Vagina (tissue), 2 donors: ENCODE results near the gene ZDHHC3. TPM values are rescaled to one million over a fixed set of nuclear protein-coding genes. Genes with fewer than 3 reads are reported as not detected.

Experiments used
- DNase-seq, 2 donors: peaks; one replicate each; pipeline ENCODE4 v3.0.0-alpha.2; 2017; ENCODE audit errors: extremely low spot score in 2 of 2
- H3K27ac ChIP-seq: fragments of 200-600 bp; sonication (generic); one replicate; pipeline ENCODE4 v1.5.1; 2019
- H3K27me3 ChIP-seq: fragments of 200-600 bp; sonication (generic); one replicate; pipeline ENCODE4 v1.5.1; 2019
- H3K36me3 ChIP-seq, 2 donors: fragments of 200-600 bp; sonication (generic); one replicate each; pipeline ENCODE4 v1.5.1; 2017 to 2019
- H3K4me1 ChIP-seq: fragments of 200-600 bp; sonication (generic); one replicate; pipeline ENCODE4 v1.5.1; 2019
- H3K4me3 ChIP-seq, 2 donors: fragments of 200-600 bp; sonication (generic); 1 replicate in 1 of 2; 2 replicates in 1 of 2; pipeline ENCODE4 v1.5.1; 2016 to 2019
- H3K9me3 ChIP-seq: fragments of 200-600 bp; sonication (generic); one replicate; pipeline ENCODE4 v1.5.1; 2019
- POLR2A ChIP-seq, 2 donors: fragments of 450-650 bp; IDR thresholded peaks; one replicate each; pipeline ENCODE4 v1.6.1; 2017; ENCODE audit warnings: antibody characterized with exemption in 2 of 2, mild to moderate bottlenecking in 2 of 2, moderate library complexity in 2 of 2
- POLR2AphosphoS5 ChIP-seq, 2 donors: sonication (generic); formaldehyde crosslinking; IDR thresholded peaks; one replicate each; pipeline ENCODE4 v1.9.0; 2017; ENCODE audit warnings: antibody characterized with exemption in 2 of 2, mild to moderate bottlenecking in 2 of 2, low read depth in 1 of 2; ENCODE audit not compliant: insufficient read depth in 1 of 2
- intact Hi-C: fragments of 100-400 bp; cut with DNase I; formaldehyde crosslinking; loops from one replicate; pipeline ENCODE4 v1.15.1; 2023
- total RNA-seq: library from RNA; depleted of rRNA; stranded (reverse); fragments of >200 nt; gene quantifications from one replicate; pipeline ENCODE4 v1.2.3, GENCODE V29; 2016
- TF ChIP-seq, protein P1 (sequence below), 3 experiments: fragments of 450-650 bp in 2 of 3; fragments of 200-600 bp in 1 of 3; sonication (generic) in 1 of 3; IDR thresholded peaks; one replicate each; pipeline ENCODE4 v1.5.1; 2017 to 2019; ENCODE audit warnings: antibody characterized with exemption in 3 of 3, mild to moderate bottlenecking in 2 of 3, moderate library complexity in 2 of 3

Gene ZDHHC3
- total RNA-seq, 1 donor from 2014 or later, result 83.5 TPM

DNA sequence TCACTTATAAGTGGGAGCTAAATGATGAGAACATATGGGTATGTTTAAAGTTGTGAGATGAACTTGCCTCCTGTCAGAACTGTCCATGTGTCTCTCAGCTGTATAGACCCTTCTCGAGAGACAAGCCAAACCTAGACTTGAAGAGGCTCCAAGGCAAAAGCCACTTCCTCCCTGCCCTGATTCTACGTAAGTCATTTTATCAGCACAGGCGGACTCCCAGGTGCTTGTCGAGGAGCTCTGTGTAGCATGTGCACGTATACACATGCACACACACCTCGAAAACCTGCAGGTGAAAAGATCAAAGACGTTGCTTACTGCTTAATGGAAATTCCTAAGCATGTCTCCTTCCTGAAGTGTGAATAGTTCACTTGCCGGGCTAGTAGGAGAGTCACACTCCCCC lies 44.6 kb upstream of the ZDHHC3 start:
- no peak for DNase-seq
- Histone ChIP-seq H3K27me3 (no peaks in the 10 kb centered on the region), H3K9me3 (no peaks in the 10 kb centered on the region), H3K36me3 (no peaks in the 10 kb centered on the region), H3K4me1 (peaks cover 62% of the 10 kb centered on the region), H3K27ac (no peak overlapping the region), H3K4me3 (no peak overlapping the region)
- TF ChIP-seq POLR2A (IDR thresholded peaks at IDR 0.05) (no peak), POLR2AphosphoS5 (IDR thresholded peaks at IDR 0.05; ENCODE audit: insufficient read depth in 1 of 2, low read depth in 1 of 2) (no peak)
- TF ChIP-seq, protein P1, sequence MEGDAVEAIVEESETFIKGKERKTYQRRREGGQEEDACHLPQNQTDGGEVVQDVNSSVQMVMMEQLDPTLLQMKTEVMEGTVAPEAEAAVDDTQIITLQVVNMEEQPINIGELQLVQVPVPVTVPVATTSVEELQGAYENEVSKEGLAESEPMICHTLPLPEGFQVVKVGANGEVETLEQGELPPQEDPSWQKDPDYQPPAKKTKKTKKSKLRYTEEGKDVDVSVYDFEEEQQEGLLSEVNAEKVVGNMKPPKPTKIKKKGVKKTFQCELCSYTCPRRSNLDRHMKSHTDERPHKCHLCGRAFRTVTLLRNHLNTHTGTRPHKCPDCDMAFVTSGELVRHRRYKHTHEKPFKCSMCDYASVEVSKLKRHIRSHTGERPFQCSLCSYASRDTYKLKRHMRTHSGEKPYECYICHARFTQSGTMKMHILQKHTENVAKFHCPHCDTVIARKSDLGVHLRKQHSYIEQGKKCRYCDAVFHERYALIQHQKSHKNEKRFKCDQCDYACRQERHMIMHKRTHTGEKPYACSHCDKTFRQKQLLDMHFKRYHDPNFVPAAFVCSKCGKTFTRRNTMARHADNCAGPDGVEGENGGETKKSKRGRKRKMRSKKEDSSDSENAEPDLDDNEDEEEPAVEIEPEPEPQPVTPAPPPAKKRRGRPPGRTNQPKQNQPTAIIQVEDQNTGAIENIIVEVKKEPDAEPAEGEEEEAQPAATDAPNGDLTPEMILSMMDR (IDR thresholded peaks at IDR 0.05), result no peak
- intact Hi-C loops, result no loop called here

DNA sequence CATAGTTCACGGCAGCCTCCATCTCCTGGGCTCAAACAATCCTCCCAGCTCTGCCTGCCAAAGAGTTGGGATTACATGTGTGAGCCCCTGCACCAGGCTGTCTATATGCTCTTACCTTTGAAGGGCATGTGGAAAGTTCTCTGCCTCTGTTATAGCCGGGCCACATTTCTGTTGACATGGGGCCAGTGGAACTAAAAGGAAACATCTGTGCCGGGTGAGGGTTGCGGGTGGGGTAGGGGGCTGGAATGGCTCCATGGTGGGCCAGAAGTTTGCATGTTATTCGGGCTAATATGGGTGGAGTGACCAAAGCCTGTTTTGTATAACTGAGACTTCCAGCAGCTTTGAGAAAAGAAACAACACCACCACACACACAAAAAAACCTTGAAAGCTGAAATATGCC lies 41.8 kb upstream of the ZDHHC3 start:
- Histone ChIP-seq H3K36me3 (peaks cover 0 to 4% of the 10 kb centered on the region in 2 donors), H3K4me1 (peaks cover 64% of the 10 kb centered on the region), H3K4me3 (no peak overlapping the region), H3K27me3 (no peaks in the 10 kb centered on the region), H3K27ac (peak overlapping the region; percentile 69), H3K9me3 (no peaks in the 10 kb centered on the region)
- intact Hi-C loops, result no loop called here
- DNase-seq, result no peak
- TF ChIP-seq, protein P1 (IDR thresholded peaks at IDR 0.05), result no peak
- TF ChIP-seq POLR2AphosphoS5 (IDR thresholded peaks at IDR 0.05; ENCODE audit: insufficient read depth in 1 of 2, low read depth in 1 of 2), result no peak

DNA sequence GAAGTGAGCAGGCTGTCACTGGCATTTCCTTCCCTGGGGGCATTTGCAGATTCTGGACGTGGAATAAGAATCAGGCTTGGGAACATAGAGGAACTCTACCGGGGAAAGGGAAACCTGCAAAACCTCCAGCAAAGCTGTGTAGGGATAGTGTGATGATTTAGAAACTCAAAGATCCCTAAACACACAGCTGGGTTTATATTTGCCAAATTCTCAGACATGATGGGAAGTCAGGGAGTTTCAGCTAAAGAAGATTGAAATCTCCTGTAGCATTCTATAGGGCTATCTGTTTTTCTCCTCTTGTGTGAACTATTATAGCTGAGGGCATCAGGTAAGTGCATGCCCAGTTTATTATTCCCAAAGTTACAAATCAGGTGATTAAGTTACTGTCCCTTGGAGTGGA lies 40.9 kb upstream of the ZDHHC3 start:
- Histone ChIP-seq H3K27ac (peak overlapping the region; percentile 69), H3K9me3 (no peaks in the 10 kb centered on the region), H3K36me3 (peaks cover 0 to 4% of the 10 kb centered on the region in 2 donors), H3K4me1 (peaks cover 72% of the 10 kb centered on the region), H3K4me3 (no peak overlapping the region), H3K27me3 (no peaks in the 10 kb centered on the region)
- intact Hi-C loops, result no loop called here
- no peak for DNase-seq
- TF ChIP-seq POLR2AphosphoS5 (IDR thresholded peaks at IDR 0.05; ENCODE audit: insufficient read depth in 1 of 2, low read depth in 1 of 2) (no peak), POLR2A (IDR thresholded peaks at IDR 0.05) (no peak)
- TF ChIP-seq, protein P1 (IDR thresholded peaks at IDR 0.05), result no peak

DNA sequence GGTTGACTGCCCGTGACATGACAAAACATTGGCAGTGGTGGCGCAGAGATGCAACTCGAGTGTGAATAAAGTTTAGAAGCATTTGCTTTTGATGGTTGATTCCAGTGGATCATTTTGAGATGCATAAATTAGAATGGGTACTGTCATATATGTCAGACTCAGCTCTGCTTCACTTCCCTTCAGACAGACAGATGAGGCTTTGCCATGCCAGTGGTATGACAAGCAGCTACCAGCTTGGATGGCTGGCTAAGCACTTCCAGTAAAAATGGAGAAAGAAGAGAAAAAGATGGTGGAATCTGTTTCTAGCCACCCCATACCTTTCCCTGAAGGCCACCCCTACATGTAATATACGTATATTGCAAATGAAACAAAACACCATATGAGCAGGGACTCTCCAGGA lies 36.6 kb upstream of the ZDHHC3 start:
- H3K27ac ChIP-seq, result peak overlapping the region; percentile 87
- TF ChIP-seq POLR2A (IDR thresholded peaks at IDR 0.05), result no peak
- no peak for TF ChIP-seq POLR2AphosphoS5 (IDR thresholded peaks at IDR 0.05; ENCODE audit: insufficient read depth in 1 of 2, low read depth in 1 of 2)
- TF ChIP-seq, protein P1 (IDR thresholded peaks at IDR 0.05), result no peak
- H3K36me3 ChIP-seq, result peaks cover 0 to 4% of the 10 kb centered on the region in 2 donors
- H3K4me1 ChIP-seq, result peaks cover 71% of the 10 kb centered on the region
- H3K4me3 ChIP-seq, result no peak overlapping the region
- DNase-seq, result no peak
- intact Hi-C loops, result no loop called here
- no peaks in the 10 kb centered on the region for H3K27me3 ChIP-seq
- no peaks in the 10 kb centered on the region for H3K9me3 ChIP-seq

DNA sequence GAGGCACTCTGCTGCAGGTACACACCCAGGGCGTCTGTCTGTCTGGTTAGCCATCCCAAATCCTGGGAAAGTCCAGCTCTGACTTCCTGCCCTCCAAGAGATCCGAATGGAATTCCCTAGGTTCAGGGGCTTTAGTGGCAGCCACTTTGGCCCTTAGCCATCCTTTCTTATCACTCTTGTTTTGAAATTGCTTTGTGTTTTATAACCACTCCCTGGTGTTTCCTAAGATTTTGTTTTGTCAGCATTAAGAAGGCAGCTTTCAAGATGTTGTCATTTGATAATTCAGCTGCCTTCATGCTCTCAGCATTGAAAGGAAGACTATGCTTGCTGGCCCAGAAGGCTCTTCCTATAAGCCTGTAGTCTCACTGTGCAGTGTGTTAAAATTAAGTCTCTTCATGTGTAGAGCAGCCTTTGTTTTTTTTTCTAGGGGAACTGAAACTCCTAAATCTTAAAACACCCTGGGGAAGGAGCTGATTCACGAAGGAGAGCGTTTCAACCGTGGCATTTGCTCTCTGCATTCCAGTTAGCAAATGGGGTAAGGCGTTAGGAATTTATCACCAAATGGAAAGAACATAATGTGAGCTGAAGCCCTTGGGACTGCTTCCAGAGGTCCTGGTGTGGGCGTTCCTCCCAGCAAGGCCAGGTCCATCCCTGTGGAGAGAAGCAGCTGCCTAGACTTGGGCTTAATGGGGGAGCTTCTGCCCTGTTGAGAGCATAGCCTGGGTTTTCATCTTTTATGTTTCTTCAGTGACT lies 36.0 kb upstream of the ZDHHC3 start:
- TF ChIP-seq, protein P1 (IDR thresholded peaks at IDR 0.05), result no peak
- peak; percentile 17 to 80 for TF ChIP-seq POLR2AphosphoS5 (IDR thresholded peaks at IDR 0.05; ENCODE audit: insufficient read depth in 1 of 2, low read depth in 1 of 2)
- TF ChIP-seq POLR2A (IDR thresholded peaks at IDR 0.05), result no peak
- H3K36me3 ChIP-seq, result peaks cover 0 to 4% of the 10 kb centered on the region in 2 donors
- DNase-seq, result no peak
- peak overlapping the region; percentile 87 for H3K27ac ChIP-seq
- intact Hi-C loops, result no loop called here
- no peaks in the 10 kb centered on the region for H3K9me3 ChIP-seq
- H3K27me3 ChIP-seq, result no peaks in the 10 kb centered on the region
- H3K4me1 ChIP-seq, result peaks cover 65% of the 10 kb centered on the region
- peak overlapping the region in 1 of 2 donors; percentile 9 for H3K4me3 ChIP-seq
